Activated CD4-positive, alpha-beta T cell treated with anti-CD3 and anti-CD28 coated beads for 1 hour (primary cell): ENCODE data around the gene SPRYD7.
"Not testable (repeated sequence)": the region's sequence is repeated elsewhere in the genome, so short reads cannot be mapped to it uniquely, and the experiment has no call there.

ENCODE experiments used
- DNase-seq: peaks from one replicate; pipeline ENCODE4 v3.0.0-alpha.2; 2020

SPRYD7 gene

DNA sequence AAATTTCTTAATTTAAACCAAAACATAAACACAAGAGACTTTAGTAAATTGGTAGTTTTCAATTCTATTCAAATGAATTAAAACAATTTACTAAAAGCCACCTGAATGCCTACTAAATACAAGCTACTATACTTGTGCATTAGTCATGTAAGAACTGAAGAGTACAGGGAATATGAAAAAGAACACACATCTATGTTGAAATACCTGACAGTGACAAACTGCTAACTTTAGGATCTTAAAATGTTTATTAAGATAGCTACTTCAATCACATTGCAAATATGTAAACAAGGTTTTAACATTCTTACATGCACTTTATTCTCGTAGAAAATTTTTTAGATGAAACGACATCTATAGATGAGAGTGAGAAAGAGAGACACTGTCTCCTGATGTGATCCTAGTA lies 4.1 kb downstream of the SPRYD7 start:
- no peak for DNase-seq

DNA sequence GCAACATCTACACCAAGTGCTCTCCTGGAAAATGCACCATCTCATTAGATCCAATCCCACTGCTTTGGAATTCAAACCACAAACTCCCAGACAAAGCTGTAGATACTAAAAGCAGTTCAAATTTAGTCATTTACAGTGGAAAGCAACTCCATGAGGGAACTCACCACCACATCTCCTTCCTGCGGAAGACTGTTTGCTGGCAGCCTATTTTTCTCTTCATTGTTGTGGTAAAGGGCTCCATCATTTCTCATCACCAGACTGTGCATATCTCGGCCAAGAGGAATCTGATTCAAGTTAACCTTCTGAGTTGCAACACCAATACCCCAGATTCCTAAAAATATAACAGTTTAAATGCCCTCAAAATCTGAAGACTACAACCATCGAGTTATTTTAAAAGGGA lies 8.4 kb downstream of the SPRYD7 start:
- DNase-seq: no peak

DNA sequence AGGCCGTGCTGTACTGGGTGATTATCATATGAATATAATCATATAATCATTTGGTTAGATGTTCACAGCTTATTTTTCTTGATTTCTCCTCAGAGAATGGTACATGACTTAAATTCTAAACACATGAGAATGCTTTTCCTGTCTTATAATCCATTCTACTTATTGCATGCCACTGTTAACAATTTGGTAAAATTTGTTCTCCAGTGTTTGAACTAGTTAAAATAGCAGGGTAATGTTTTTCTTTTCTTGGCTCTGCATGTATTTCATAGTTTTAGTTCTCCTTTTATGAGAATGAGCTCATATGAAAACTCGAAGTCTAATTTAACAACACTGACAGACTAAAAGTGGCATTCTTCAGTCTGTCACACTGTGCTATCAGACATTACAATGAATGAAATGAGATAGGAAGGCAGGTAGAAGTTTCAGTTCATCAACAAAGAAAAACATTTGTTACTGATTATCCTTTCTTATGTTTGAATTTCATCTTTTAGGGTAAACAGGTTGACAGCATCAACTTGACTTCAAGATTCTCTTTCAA lies 10.2 kb downstream of the SPRYD7 start:
- no peak for DNase-seq

DNA sequence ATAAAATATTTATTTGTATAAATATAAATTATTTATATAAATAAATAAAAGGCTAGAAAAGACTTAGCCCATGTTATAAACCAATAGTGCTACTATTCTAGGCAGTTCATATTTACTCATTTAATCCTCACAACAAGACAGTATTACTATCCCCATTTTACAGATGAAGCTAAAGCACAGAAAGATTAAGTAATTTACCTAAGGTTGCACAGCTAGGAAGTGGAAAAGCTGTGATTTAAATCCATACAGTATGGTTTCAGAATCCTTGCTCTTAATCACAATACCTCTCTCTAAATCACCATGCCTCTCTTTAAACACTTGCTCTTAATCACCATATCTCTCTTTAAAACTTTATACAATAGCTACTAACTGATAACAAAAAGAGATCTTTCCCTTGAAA lies 13.8 kb downstream of the SPRYD7 start:
- no peak for DNase-seq

DNA sequence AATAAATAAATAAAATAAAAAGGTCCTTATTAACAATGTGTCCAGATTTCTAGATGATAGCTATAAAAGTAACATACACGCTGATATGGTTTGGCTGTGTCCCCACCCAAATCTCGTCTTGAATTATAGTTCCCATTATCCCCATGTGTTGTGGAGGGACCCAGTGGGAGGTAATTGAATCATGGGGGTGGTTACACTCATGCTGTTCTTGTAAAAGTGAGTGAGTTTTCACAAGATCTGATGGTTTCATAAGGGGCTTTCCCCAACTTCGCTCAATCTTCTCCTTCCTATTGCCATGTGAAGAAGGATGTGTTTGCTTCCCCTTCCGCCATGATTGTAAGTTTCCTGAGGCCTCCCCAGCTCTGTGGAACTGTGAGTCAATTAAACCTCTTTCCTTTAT lies 15.2 kb downstream of the SPRYD7 start:
- not testable (repeated sequence) for DNase-seq

DNA sequence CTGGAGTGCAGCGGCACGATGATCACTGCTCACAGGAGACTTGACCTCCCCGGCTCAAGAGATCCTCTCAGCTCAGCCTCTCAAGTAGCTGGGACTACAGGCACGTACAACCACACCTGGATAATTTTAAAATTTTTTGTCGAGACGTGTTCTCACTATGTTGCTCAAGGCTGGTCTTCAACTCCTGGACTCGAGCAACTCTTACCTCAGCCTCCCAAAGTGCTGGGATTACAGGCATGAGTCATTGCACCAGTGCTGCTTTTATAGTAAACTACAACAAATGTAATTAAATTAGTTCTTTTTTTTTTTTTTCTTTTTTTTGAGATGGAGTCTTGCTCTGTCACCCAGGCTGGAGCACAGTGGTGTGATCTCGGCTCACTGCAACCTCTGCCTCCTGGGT lies 18.0 kb downstream of the SPRYD7 start:
- not testable (repeated sequence) for DNase-seq

DNA sequence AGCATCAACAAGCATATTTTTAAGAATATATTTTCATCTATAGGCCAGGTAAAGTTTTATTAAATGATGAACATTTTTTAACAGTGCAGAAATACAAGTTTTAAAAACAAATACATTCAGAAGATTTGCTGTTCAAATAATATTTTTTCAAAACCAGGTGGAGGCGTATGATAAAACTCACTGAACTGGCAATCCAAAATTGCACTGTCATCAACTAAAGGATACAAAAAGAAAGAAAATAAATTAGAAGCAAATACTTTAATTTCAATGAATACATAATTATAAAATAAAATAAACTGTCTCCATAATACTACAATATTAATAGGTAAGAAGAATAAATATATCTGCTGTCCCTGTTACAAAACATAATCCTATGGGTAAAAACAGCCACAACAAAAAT lies 21.2 kb downstream of the SPRYD7 start:
- no peak for DNase-seq

DNA sequence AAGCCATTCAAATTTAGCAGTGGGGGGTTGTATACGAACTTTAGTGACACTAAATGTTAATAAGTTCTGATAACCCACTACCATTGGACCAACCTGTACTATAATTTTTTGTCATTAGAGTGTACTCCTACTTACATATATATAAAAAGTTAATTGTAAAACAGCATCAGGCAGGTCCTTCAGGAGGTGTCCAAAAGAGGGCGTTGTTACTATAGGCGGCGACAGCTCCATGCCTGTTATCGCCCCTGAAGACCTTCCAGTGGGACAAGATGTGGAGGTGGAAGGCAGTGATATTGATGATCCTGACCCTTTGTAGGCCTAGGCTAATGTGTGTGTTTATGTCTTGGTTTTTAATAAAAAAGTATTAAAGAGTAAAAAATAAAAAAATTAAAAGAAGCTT lies 27.5 kb downstream of the SPRYD7 start:
- DNase-seq: no peak

DNA sequence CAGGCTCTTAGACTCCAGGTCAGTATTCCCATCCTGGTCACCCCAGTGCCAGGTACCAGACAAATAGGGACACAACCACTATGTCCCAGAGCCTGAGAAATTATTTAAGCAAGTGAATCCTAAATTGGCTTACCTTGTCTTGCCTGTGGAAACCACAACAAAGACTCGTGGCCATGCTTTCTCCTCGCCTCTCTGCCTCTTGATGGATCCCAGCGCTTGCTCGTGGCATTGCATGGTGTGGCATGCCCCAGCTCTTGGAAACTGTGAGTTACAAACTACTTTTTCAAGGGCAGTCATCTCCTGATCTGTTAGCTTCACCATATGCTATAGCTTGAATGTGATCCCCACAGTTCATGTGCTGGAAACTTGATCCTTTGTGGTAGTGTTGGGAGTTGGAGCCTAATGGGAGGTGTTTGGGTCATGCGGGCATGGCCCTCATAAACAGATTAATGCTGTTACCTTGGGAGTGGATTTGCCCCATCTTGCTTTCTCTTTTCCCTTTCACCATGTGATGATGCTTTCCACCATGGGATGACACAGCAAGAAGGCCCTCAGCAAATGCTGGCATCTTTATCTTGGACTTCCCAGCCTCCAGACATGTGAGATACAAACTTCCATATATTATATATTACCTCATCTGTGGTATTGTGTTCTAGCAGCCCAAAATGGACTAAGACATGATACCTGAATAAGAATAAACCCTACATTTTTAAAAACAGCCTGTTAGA lies 31.2 kb downstream of the SPRYD7 start:
- no peak for DNase-seq

DNA sequence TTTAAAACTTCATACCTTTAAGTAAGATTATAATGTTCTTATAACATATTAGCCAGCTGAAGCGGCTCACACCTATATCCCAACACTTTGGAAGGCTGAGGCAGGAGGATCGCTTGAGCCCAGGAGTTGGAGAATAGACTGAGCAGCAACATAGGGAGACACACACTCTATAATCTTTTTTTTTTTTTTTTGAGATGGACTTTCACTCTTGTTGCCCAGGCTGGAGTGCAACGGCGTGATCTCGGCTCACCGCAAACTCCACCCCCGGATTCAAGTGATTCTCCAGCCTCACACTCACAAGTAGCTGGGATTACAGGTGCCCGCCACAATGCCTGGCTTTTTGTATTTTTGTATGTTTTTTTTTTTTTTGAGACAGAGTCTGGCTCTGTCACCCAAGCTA lies 37.3 kb downstream of the SPRYD7 start:
- DNase-seq: no peak

DNA sequence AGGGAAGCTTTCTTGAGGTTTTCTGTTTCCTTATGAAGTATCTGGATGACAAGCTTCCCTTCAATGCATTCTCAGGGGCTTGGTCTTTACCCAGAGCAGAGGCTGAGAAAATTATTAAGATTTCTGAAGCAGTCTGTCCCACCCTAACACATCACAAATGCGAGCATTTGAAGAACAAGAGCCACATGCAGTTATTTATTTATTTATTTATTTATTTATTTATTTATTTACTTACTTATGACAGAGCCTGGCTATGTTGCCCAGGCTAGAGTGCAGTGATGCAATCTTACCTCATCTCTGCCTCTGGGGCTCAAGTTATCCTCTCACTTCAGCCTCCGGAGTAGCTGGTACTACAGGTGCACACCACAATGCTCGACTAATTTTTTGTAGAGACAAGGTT lies 38.4 kb downstream of the SPRYD7 start:
- DNase-seq: no peak

DNA sequence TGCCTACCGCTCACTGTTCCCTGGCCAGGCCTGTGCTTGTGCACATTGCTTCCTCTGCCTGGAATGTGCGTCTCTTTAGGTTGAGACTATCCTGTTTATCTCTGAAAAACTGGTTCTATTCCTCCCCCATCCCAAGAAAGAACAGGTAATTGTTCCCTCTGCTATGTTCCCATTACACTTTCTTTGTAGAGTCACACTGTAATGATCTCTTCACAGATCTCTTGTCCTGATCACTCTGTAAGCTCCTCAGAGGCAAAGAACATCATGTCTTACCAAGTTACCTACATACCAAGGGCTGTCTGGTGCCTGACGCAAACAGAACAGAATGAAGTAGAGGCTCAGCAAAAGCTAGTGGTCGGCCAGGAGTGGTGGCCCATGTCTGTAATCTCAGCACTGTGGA lies 40.3 kb downstream of the SPRYD7 start:
- no peak for DNase-seq

DNA sequence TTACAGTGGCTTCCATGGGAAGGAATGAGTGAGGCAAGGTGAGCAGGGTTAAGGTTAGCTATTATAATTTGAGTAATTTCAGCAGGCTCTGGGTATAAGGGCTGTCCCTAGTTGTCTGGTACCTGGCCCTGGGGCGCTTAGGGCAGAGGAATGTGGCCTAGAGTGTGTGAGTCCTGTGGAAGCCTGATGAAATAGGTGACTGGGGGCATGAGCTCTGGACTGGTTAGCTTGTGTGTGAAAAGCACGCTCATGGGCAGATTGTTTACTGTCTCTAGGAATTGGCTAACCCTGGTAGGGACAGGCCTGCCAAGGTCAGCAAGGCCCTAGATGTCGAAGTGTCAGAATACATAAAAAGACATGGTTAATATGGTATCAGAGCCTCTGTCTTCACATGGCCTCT lies 42.5 kb downstream of the SPRYD7 start:
- DNase-seq: no peak

DNA sequence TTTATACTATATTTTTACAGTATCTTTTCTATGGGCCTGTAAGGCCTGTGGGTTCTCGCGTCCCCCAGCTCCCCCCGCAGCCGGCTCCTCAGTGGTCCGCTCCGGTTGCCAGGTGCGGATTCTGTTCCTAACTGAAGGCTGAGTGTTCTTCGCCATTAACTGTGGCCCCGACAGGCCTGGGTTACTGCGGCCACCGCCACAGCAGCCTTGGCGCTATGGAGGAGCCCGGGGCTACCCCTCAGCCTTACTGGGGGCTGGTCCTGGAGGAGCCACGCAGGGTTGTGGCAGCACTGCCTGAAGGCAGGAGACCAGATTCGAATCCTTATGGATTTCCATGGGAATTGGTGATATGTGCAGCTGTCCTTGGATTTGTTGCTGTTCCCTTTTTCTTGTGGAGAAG lies 45.8 kb downstream of the SPRYD7 start:
- no peak for DNase-seq

DNA sequence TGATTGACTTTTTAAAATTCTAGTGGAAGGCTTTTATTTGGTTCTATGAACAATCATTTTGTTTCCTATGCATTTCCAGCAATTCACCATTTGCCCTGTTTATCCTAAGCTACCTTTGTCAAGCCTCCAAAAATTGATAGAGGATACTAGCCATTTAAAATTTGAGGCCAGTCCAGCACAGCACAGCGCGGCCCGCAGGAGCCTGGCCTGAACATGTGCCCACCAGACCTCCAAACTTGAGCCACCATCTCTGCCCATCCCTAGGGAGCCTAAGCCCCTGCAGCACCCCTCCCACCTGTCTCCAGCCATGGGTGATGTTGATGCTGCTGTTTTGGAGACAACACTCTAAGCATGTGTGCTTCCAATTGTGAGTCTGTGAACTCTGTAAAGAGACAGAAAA lies 57.5 kb downstream of the SPRYD7 start:
- no peak for DNase-seq

DNA sequence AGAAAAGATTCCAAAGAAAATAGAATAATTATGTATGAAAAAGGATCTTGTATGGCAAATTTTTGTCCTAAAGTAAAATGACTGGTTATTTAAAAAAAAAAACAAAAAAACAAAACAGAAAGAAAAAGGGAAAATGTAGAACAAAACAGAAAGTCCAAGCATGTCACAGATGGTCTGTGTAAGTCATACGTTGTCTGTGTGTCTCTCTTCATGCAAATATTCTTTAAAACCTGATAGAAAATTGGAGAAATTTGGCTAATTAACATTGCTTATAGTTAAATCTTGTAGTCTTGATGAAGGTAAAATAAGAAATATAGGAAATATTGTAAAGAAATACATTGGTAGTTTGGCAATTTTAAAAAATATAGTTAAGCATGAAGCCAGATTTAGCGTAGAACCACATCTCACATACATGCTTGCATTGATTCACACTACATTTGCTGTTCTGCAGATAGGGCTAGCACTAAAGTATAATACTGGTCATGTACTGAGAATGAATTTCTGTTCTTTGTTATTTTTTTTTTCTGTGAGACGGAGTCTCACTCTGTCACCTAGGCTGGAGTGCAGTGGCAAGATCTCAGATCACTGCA lies 58.4 kb downstream of the SPRYD7 start:
- no peak for DNase-seq

DNA sequence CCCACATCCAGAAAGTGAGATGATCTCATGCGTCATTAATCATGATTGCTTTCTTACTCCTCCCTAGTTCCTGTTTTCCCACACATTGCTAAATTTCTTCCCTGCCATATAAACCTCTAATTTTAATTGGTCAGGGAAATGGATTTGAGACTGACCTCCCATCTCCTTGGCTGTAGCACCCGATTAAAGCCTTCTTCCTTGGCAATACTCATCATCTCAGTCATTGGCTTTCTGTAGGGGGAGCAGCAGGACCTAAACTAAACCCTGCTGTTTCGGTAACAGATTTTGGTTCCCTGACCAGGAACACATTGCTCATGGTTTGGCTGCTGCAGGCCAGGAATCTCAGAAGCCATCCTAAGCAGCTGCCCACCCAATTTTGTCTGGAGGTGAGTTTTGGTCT lies 61.7 kb downstream of the SPRYD7 start:
- DNase-seq: no peak

DNA sequence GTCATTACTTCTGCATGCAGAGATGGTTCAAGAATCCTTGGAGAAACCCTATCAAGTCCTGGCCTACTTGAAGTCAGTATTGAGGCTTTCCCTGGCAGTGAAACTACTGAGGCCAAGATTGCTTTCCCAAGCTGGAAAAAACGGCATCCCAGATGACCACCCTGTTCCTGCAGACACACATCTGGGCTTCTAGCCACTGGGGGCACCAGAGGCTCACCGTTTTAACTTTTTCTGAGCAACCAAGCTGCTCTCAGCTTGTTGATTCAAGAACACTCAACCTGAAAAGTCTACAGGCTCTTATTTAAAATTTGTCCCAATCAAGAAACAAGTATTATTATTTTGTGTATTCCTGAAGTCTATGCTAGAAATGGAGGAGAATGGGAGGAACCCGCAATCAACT lies 66.6 kb downstream of the SPRYD7 start:
- no peak for DNase-seq

DNA sequence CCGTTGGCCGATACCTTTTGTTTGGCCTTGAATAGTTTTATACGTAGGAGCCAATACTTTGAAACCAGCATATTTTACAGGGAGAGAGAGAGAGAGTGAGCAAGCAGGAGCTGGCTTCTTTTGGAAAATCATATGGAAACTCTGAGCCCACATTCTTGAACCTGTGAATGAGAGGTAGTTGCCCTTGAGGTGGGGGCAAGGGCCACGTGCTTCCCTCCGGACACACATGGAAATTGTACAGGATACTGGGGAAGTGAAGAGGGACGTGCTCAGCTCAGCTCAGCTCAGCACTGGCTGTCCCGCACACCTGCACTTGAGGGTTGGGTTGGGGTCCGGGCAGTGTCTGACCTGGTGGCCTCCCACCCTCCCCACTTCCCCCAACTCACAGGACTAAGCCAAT lies 68.3 kb downstream of the SPRYD7 start:
- DNase-seq: no peak

DNA sequence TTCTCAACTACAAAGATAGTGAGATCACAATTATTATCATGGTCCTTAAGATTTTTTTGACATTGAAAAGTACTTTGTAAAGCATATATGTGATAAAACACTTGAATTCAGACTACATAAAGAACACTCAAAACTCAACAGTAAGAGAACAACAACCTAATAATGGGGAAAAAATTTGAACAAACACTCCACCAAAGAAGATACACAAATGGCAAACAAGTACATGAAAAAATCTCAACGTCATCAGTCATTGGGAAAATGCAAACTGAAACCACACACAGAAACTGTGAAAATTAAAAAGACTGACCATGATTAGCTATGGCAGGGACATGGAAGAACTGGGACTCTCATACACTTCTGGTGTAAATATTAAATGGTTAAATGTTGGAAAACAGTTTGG lies 70.9 kb downstream of the SPRYD7 start:
- no peak for DNase-seq

DNA sequence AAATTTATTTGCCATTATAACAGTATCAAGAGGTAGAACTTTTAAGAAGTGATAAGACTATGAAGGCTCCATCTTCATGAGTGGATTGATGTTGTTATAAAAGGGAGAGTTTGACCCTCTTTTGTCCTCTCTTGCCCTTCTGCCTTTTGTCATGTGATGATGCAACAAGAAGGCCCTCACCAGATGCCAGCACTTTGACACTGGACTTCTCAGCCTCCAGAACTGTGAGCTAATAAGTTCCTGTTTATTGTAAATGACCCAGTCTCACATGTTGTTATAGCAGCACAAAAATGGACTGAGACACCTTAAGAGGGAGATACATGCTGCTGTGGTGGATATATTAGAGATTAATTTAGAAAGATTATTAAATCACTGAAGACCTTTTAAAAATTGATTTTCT lies 71.6 kb downstream of the SPRYD7 start:
- no peak for DNase-seq
